Posterior cingulate gyrus (tissue), 11 donors: Measurements from ENCODE around the gene SORL1.

Experiments used
- DNase-seq, 10 donors: peaks; one replicate each; pipeline versions ENCODE4 v3.0.0 to v3.0.0-alpha.2; 2020 to 2021; ENCODE audit warnings: mixed read lengths in 3 of 10
- intact Hi-C: fragments of 100-400 bp; cut with DNase I; formaldehyde crosslinking; loops from one replicate; pipeline ENCODE4 v1.15.1; 2023

The SORL1 gene

DNA sequence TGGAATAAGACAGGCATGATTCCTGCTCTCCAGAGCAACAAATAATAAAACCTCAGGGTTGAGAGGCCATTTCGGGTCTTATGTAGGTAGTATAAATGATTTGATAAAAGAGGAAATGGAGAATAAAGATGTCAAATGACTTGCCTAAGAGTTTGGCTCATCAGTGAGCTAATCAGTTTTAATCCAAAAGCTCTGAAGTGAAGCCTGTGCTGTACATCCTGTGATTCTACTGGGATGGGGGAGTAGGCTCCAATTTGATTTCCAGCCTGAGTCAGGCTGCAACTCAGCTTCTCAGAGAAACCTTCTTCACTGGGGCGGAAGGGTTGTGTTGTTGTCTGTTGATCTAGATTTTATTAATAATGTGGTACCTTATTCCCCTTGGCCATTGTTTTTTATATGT, 192.9 kb downstream of the SORL1 start:
- intact Hi-C loops, result no loop called here
- DNase-seq, result no peak

GRCh38 chr11:121645596-121645995, 193.5 kb downstream of the SORL1 start:
- intact Hi-C loops, result no loop called here
- no peak for DNase-seq

- intact Hi-C loops, result no loop called here
- DNase-seq, result no peak
Measured at GRCh38 chr11:121648306-121648705, 196.2 kb downstream of the SORL1 start.

DNA sequence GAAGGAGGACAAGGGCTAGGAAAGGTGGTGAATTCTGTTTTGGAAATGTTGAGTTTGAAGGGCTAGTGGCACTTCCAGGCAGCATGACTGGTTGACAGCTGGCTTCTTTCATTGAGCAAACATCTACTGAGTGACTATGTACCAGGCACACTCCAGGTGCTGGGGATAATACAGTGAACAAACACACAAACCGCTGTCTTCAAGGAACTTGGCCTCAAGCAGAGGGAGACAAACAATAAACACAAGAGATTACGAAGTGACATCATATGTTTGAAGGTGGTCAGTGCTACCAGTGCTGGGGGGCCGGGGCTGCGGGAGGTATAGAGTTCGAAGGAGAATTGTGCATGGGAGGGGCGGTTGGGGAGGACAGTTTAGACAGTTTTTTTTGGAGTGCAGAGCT, 197.7 kb downstream of the SORL1 start:
- intact Hi-C loops, result loop anchor here (10.0 kb wide), 1 partner anchor 645 kb away; no protein-coding TSS in a partner anchor
- DNase-seq, result no peak

DNA sequence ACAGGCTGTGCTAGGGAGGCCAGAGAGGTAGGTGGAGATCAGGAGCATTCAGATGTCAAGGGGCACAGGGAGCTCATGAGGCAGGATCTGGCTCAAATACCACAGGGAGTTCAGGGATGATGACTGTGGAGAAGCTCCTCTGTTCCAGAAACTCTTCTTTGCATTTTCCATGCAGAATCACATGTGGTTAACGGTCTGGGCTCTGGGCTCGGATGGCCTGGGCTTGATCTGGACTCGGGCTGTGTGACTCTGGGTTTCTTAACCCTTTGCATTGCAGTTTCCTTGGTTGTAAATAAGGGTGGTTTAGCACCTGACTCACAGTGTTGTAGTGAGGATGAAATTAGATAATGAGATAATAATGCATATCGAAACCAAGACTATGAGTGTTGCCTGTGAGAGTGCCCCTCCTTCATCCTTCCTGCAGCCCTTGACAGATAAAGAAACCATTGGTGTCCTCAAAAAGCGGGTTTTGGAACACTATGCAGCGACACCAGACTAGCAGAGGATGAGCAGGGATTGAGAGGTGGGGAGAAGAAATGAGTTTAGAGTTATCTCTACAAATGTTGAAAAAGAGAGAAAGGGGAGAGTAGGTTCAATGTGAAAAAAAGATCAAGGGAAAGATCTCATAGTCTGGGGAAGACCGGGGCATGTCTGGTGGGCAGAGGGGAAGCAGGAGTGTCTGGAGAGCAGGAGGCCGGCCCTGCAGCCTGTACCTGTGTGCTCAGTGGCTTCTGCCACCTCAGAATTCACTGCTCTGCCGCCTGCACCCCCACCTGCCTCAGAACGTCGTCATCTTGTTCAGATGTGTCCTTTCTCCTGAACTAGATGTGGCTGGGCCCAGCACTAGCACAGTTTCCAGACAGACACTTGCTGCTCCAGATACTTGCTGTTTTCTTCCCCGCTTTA, 198.5 kb downstream of the SORL1 start:
- DNase-seq, result no peak
- intact Hi-C loops, result loop anchor here (10.0 kb wide), 1 partner anchor 644 kb away; no protein-coding TSS in a partner anchor

- DNase-seq, result no peak
- intact Hi-C loops, result loop anchor here (10.0 kb wide), 1 partner anchor 644 kb away; no protein-coding TSS in a partner anchor
Measured at GRCh38 chr11:121651257-121651605, 199.1 kb downstream of the SORL1 start.

GRCh38 chr11:121652971-121653370, 200.9 kb downstream of the SORL1 start:
- DNase-seq, result no peak
- intact Hi-C loops, result loop anchor here (10.0 kb wide), 1 partner anchor 642 kb away; no protein-coding TSS in a partner anchor

DNA sequence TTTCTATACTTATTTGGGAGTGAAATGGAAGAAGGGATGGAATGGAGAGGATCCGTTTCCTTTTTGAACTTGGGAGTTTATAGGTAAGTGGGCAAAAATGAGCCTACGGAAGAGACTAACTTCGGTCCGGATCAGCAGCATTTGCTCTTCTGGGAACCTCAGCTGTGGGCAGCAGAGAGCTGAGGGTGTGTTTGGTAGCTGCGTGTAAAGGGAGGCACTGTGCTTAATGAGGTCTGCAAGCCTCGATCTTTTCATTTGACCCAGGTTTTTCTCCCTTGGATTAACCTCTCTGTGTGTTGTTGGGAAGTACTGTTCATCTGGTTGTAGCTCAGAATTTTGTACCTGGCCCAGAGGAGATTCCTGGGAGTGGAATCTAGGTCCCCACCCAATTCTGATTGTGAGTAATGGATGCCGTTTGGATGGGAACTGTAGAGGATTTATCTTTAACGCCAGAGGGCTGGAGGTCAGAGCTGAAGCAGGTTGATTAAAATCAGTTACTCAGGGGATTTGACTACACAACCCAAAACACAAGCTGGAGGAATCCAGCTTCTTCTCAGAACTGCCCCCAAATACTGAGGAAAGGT, 202.2 kb downstream of the SORL1 start:
- intact Hi-C loops, result loop anchor here (10.0 kb wide), 1 partner anchor 640 kb away; no protein-coding TSS in a partner anchor
- DNase-seq, result no peak

- no peak for DNase-seq
- intact Hi-C loops, result loop anchor here (1.0 to 10.0 kb wide), 5 partner anchors 367 to 850 kb away; no protein-coding TSS in a partner anchor
Measured at GRCh38 chr11:121654843-121655536, 202.9 kb downstream of the SORL1 start.

- intact Hi-C loops, result loop anchor here (1.0 to 10.0 kb wide), 6 partner anchors 67 to 850 kb away; no protein-coding TSS in a partner anchor
- peak; percentile 85 to 98 (median 90) for DNase-seq
Measured at GRCh38 chr11:121655537-121656327, 203.6 kb downstream of the SORL1 start.

GRCh38 chr11:121656328-121657090, 204.4 kb downstream of the SORL1 start:
- intact Hi-C loops, result loop anchor here (1.0 to 10.0 kb wide), 3 partner anchors 66 to 638 kb away; no protein-coding TSS in a partner anchor
- peak in 1 of 10 donors; percentile 81 for DNase-seq

- intact Hi-C loops, result loop anchor here (5.0 to 10.0 kb wide), 2 partner anchors 365 to 638 kb away; no protein-coding TSS in a partner anchor
Measured at GRCh38 chr11:121657146-121657545, 205.0 kb downstream of the SORL1 start.

DNA sequence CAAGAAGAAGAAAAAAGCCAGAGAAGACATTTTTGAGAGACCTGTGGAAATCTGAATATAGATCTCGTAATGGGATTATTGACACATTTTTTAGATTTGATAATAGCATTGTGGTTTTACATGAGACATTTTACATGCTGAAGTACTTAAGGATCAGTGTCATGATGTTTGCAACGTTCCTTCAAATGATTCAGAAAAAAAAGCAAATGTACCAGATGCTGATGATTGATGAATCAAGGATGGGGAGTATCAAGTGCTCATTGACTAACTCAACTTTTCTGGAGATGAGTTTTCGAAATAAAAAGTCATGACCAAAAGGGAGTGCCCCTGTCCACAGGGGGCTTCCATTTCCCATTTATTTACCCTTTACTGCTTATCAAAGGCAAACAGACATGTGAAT, 207.7 kb downstream of the SORL1 start:
- DNase-seq, result no peak
- intact Hi-C loops, result loop anchor here (5.0 to 10.0 kb wide), 2 partner anchors 362 to 635 kb away; no protein-coding TSS in a partner anchor

More at GRCh38 chr11:121657146-121657545, 205.0 kb downstream of the SORL1 start:
- peak in 1 of 10 donors; percentile 75 for DNase-seq

GRCh38 chr11:121661880-121662486, 209.9 kb downstream of the SORL1 start:
- intact Hi-C loops, result no loop called here
- DNase-seq, result no peak

- intact Hi-C loops, result no loop called here
Measured at GRCh38 chr11:121664144-121664543, 212.0 kb downstream of the SORL1 start.

DNA sequence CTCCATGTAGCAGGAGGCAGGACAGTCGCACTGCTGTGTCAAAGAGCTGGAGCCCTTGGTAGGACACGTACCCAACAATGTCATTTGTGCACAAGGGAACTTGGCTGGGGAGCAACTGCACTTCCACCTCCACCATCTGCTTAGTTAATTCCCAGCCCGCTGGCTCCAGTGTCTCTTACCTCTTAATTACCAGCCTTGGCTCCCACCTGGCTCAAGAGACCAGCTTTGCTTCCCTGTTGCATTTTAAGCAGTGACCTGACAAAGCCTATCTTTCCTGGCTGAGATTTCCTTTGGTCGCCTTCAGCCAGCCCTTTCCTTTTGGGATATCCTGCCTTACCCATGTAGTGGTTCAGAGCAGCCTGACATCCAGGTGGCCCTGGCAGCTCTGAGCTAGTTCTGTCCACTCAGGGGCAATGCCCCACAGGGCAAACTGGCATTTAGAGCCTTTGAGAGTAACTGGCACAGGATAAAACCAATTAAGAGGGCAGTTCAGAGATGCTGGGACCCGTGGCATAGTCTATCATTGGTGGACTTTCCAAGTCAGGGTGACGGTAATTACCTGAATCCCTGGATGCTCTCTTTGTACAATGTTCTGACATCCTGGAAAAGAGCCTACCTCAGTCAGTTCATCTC, 213.2 kb downstream of the SORL1 start:
- intact Hi-C loops, result no loop called here
- peak in 1 of 10 donors; percentile 73 for DNase-seq

More at GRCh38 chr11:121664144-121664543, 212.0 kb downstream of the SORL1 start:
- DNase-seq, result no peak

DNA sequence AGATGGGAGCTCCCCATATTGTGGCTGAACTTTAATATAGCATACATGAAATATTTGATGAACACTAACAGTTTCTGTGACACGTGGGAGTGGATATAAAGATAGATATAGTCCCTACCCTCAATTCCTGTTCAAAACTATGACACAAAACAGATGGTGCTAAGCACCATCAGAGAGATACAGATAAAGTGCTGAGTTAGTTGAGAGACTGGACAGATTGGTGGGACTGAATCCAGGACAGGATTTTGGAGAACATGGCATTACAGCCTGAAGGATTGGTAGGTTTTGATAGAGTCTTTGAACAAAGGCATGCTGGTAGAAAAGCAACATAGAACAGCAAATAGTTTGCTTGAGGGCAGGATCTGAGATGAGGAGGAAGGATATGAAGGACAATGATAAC, 215.7 kb downstream of the SORL1 start:
- DNase-seq, result no peak
- intact Hi-C loops, result no loop called here

- intact Hi-C loops, result no loop called here
- DNase-seq, result no peak
Measured at GRCh38 chr11:121669422-121669821, 217.3 kb downstream of the SORL1 start.
